HCT116 (cell line): Measurements from ENCODE around the gene ARL14. TPM values are rescaled to one million over a fixed set of nuclear protein-coding genes. Genes with fewer than 3 reads are reported as not detected.

Source experiments
- ATAC-seq: fragments of 200-7000 bp; cut with Tn5 transposase; 2 replicates; pipeline ENCODE4 v1.9.1; 2020; ENCODE audit warnings: mild to moderate bottlenecking, moderate library complexity
- BruUV-seq: library from RNA; stranded (reverse); fragments of 400-500 nt; replicated peaks from 2 replicates; lab custom pipeline; 2021; lab: Mats Ljungman, UMichigan
- CTCF ChIA-PET: fragments of 300-600 bp; sonication (Branson Sonifier 250); formaldehyde crosslinking; loops from one replicate; lab custom pipeline; 2021; ENCODE audit warnings: antibody characterized with exemption; lab: Charles Lee
- POLR2A ChIA-PET: fragments of 300-600, 350-600 bp; sonication (Branson Sonifier 250); formaldehyde crosslinking; loops from one replicate; lab custom pipeline; 2021; ENCODE audit warnings: antibody characterized with exemption; lab: Charles Lee
- RAD21 ChIA-PET, 2 experiments: fragments of 300-600 bp; sonication (Branson Sonifier 250); formaldehyde crosslinking; loops; one replicate each; lab custom pipeline; 2023; ENCODE audit warnings: low total read pairs in 2 of 2; ENCODE audit not compliant: uncharacterized antibody in 2 of 2, unreplicated experiment in 2 of 2, low non-redundant PET in 1 of 2; lab: Charles Lee
- DNase-seq: peaks from one replicate; pipeline ENCODE4 v3.0.0-alpha.2; 2010; ENCODE audit warnings: low read depth, low spot score
- H2AFZ ChIP-seq: fragments of 200-600 bp; shearing (Covaris generic), sonication (generic); 2 replicates; pipeline ENCODE4 v1.6.1; 2017; ENCODE audit warnings: low read depth, mixed run types, mixed read lengths, antibody characterized with exemption, low read length; ENCODE audit not compliant: poor library complexity, severe bottlenecking
- H3K27ac ChIP-seq: 2 replicates; pipeline ENCODE4 v1.5.1; 2012; ENCODE audit warnings: low read depth, low read length
- H3K27me3 ChIP-seq: fragments of 200-600 bp; sonication (generic); 2 replicates; pipeline ENCODE4 v1.6.1; 2016; ENCODE audit warnings: mixed run types, low read length, mixed read lengths; ENCODE audit not compliant: insufficient read depth
- H3K36me3 ChIP-seq, 2 experiments: fragments of 200-500 bp in 1 of 2; fragments of 200-600 bp in 1 of 2; sonication (Bioruptor generic) in 1 of 2; sonication (generic) in 1 of 2; 2 replicates each; pipeline versions ENCODE4 v1.5.1 to v1.6.1; 2014 to 2016; ENCODE audit warnings: low read length in 2 of 2, inconsistent platforms in 1 of 2, mixed read lengths in 1 of 2, mixed run types in 1 of 2; ENCODE audit not compliant: insufficient read depth in 2 of 2, control insufficient read depth in 1 of 2
- H3K4me1 ChIP-seq, 2 experiments: fragments of 200-600 bp in 1 of 2; sonication (generic) in 1 of 2; 2 replicates each; pipeline versions ENCODE4 v1.5.1 to v1.6.1; 2012 to 2017; ENCODE audit warnings: low read length in 2 of 2, inconsistent platforms in 1 of 2, mild to moderate bottlenecking in 1 of 2, mixed read lengths in 1 of 2, mixed run types in 1 of 2, moderate library complexity in 1 of 2; ENCODE audit not compliant: insufficient read depth in 2 of 2, control insufficient read depth in 1 of 2
- H3K4me2 ChIP-seq: fragments of 200-600 bp; sonication (generic); 2 replicates; pipeline ENCODE4 v1.6.1; 2017; ENCODE audit warnings: mixed run types, low read length, mixed read lengths
- H3K4me3 ChIP-seq, 2 experiments: fragments of 200-600 bp in 1 of 2; sonication (generic) in 1 of 2; replicated peaks in 1 of 2; 2 replicates each; pipeline ENCODE4 v1.5.1; 2011 to 2016; ENCODE audit warnings: low read length in 2 of 2, control low read depth in 1 of 2, low read depth in 1 of 2, mild to moderate bottlenecking in 1 of 2, mixed read lengths in 1 of 2, mixed run types in 1 of 2
- H3K79me2 ChIP-seq: fragments of 200-600 bp; sonication (generic); 2 replicates; pipeline ENCODE4 v1.6.1; 2017; ENCODE audit warnings: mild to moderate bottlenecking, mixed run types, low read length, moderate library complexity, mixed read lengths; ENCODE audit not compliant: insufficient read depth
- H3K9ac ChIP-seq: fragments of 200-600 bp; sonication (generic); 2 replicates; pipeline ENCODE4 v1.6.1; 2016; ENCODE audit warnings: low read length, mixed read lengths
- H3K9me2 ChIP-seq: fragments of 200-600 bp; sonication (generic), shearing (Covaris generic); 2 replicates; pipeline ENCODE4 v1.6.1; 2017; ENCODE audit warnings: mixed run types, mild to moderate bottlenecking, moderate library complexity; ENCODE audit not compliant: insufficient read depth
- H3K9me3 ChIP-seq, 2 experiments: fragments of 200-500 bp in 1 of 2; fragments of 200-600 bp in 1 of 2; sonication (Bioruptor generic) in 1 of 2; sonication (generic) in 1 of 2; 2 replicates each; pipeline ENCODE4 v1.6.1; 2014 to 2017; ENCODE audit warnings: low read length in 2 of 2, mixed read lengths in 2 of 2, inconsistent platforms in 1 of 2, low read depth in 1 of 2, mild to moderate bottlenecking in 1 of 2, mixed run types in 1 of 2, moderate library complexity in 1 of 2; ENCODE audit not compliant: control insufficient read depth in 1 of 2, insufficient read depth in 1 of 2
- H4K20me1 ChIP-seq: fragments of 200-600 bp; sonication (generic), shearing (Covaris generic); 2 replicates; pipeline ENCODE4 v1.6.1; 2017; ENCODE audit warnings: mixed run types, mild to moderate bottlenecking, moderate library complexity; ENCODE audit not compliant: insufficient read depth
- ATF3 ChIP-seq: IDR thresholded peaks from 2 replicates; pipeline ENCODE4 v1.6.1; 2012
- CEBPB ChIP-seq: IDR thresholded peaks from 2 replicates; pipeline ENCODE4 v1.6.1; 2012; ENCODE audit warnings: low read depth
- EGR1 ChIP-seq: IDR thresholded peaks from 2 replicates; pipeline ENCODE4 v1.6.1; 2012; ENCODE audit warnings: low read depth
- FOSL1 ChIP-seq: IDR thresholded peaks from 2 replicates; pipeline ENCODE4 v1.6.1; 2012; ENCODE audit warnings: low read depth
- MAX ChIP-seq: IDR thresholded peaks from 2 replicates; pipeline ENCODE4 v1.6.1; 2012
- POLR2AphosphoS5 ChIP-seq: IDR thresholded peaks from 2 replicates; pipeline ENCODE4 v1.6.1; 2011; ENCODE audit warnings: mild to moderate bottlenecking, low read depth, low read length, moderate library complexity
- REST ChIP-seq: IDR thresholded peaks from 2 replicates; pipeline ENCODE4 v1.6.1; 2012; ENCODE audit warnings: low read depth
- SP1 ChIP-seq: IDR thresholded peaks from 2 replicates; pipeline ENCODE4 v1.6.1; 2012; ENCODE audit warnings: low read depth
- TCF7L2 ChIP-seq: IDR thresholded peaks from 2 replicates; pipeline ENCODE4 v1.7.0; 2011; ENCODE audit warnings: borderline replicate concordance, inconsistent platforms; ENCODE audit not compliant: insufficient read depth, insufficient read length; ENCODE audit errors: extremely low read depth
- ZBTB33 ChIP-seq: IDR thresholded peaks from 2 replicates; pipeline ENCODE4 v1.6.1; 2011; ENCODE audit warnings: mild to moderate bottlenecking, low read length, moderate library complexity; ENCODE audit not compliant: insufficient replicate concordance; ENCODE audit errors: extremely low read depth
- ZFX ChIP-seq: fragments of 450-650 bp; IDR thresholded peaks from 2 replicates; pipeline ENCODE4 v1.6.1; 2017
- ZNF274 ChIP-seq: fragments of 200-500 bp; sonication (Bioruptor generic); IDR thresholded peaks from 2 replicates; pipeline ENCODE4 v1.6.1; 2014; ENCODE audit warnings: mild to moderate bottlenecking, low read depth, low read length, inconsistent platforms
- intact Hi-C: fragments of 100-400 bp; cut with micrococcal nuclease; formaldehyde crosslinking; loops from 2 replicates; pipeline ENCODE4 v1.10.0; 2022
- total RNA-seq: library from RNA; stranded (reverse); gene quantifications from one replicate; pipeline ENCODE4 v1.2.1, GENCODE V29; 2021; ENCODE audit not compliant: unreplicated experiment

ARL14 gene
- total RNA-seq, 1 experiment from 2014 or later, result 0.42 TPM

- TF ChIP-seq REST, result no peak
Measured at GRCh38 chr3:160686955-160687535, 10.1 kb downstream of the ARL14 start (continued).

- no peak overlapping the region for H3K4me3 ChIP-seq
- intact Hi-C loops, result no loop called here
- DNase-seq, result no peak
- no peak overlapping the region for H3K27ac ChIP-seq
- CTCF ChIA-PET, result interaction anchor here (1.0 kb wide), 1 partner anchor 253 kb away, joined by 3 read pairs; no protein-coding TSS in a partner anchor
- H3K79me2 ChIP-seq, result no peaks in the 10 kb centered on the region
- ATAC-seq, result no peak
- H3K27me3 ChIP-seq, result no peaks in the 10 kb centered on the region
- no peak overlapping the region for H3K9ac ChIP-seq
- TF ChIP-seq MAX, result no peak
- TF ChIP-seq, all 23 proteins: peak for 0
- Histone ChIP-seq H4K20me1 (no peaks in the 10 kb centered on the region), H3K36me3 (no peaks in the 10 kb centered on the region), H3K9me2 (no peaks in the 10 kb centered on the region), H2AFZ (no peak overlapping the region), H3K4me1 (no peaks in the 10 kb centered on the region), H3K4me2 (no peak overlapping the region), H3K9me3 (no peaks in the 10 kb centered on the region)
- no TSS peak for BruUV-seq
- RAD21 ChIA-PET, result no interaction called here
- POLR2A ChIA-PET, result no interaction called here
Measured at GRCh38 chr3:160691151-160691550, 14.2 kb downstream of the ARL14 start.

- POLR2A ChIA-PET, result no interaction called here
- no peak for ATAC-seq
- DNase-seq, result no peak
- Histone ChIP-seq H2AFZ (no peak overlapping the region), H3K4me3 (no peak overlapping the region), H3K79me2 (no peaks in the 10 kb centered on the region), H3K4me1 (no peaks in the 10 kb centered on the region), H4K20me1 (no peaks in the 10 kb centered on the region), H3K36me3 (no peaks in the 10 kb centered on the region), H3K27ac (no peak overlapping the region), H3K4me2 (no peak overlapping the region), H3K9ac (no peak overlapping the region), H3K27me3 (no peaks in the 10 kb centered on the region), H3K9me2 (no peaks in the 10 kb centered on the region), H3K9me3 (no peaks in the 10 kb centered on the region)
- CTCF ChIA-PET, result no interaction called here
- intact Hi-C loops, result no loop called here
- RAD21 ChIA-PET, result no interaction called here
- no TSS peak for BruUV-seq
- no peak for TF ChIP-seq ZBTB33
- TF ChIP-seq ZNF274, result no peak
- no peak for TF ChIP-seq POLR2AphosphoS5
- TF ChIP-seq TCF7L2, result no peak
- TF ChIP-seq EGR1, result no peak
- no peak for TF ChIP-seq MAX
- TF ChIP-seq FOSL1, result no peak
- no peak for TF ChIP-seq SP1
- no peak for TF ChIP-seq ZFX
- no peak for TF ChIP-seq ATF3
- no peak for TF ChIP-seq CEBPB
Measured at GRCh38 chr3:160691962-160692361, 15.0 kb downstream of the ARL14 start.
